ENCODE results near the gene TLCD3A. TPM values are rescaled to one million over a fixed set of nuclear protein-coding genes. Genes with fewer than 3 reads are reported as not detected.
"Not testable (repeated sequence)": the region's sequence is repeated elsewhere in the genome, so short reads cannot be mapped to it uniquely, and the experiment has no call there.

TLCD3A gene
- total and polyA plus RNA-seq, 9 of the 15 experiments (the other 6 are each of a cell fraction or from before 2014, with no cell fraction given) = 1.3 to 13.5 (median 7.3) TPM

GRCh38 chr17:746783-747629 lies 14.6 kb downstream of the TLCD3A start (continued):
- no peak for TF ChIP-seq NBN (IDR thresholded peaks at IDR 0.05; ENCODE audit: low read depth)

GRCh38 chr17:748604-749003 lies 16.2 kb downstream of the TLCD3A start:
- H3K36me3 ChIP-seq (ENCODE audit: control insufficient read depth, insufficient read depth, low read length) = peaks cover 61% of the 10 kb centered on the region
- WGBS (ENCODE audit: insufficient coverage, low coverage, missing lambda C conversion rate) = 100% methylated on average over 1 of the region's 4 CpGs
- peaks cover 10 to 16% of the 10 kb centered on the region in 2 experiments; a peak in 3 of 5 replicates for H3K4me1 ChIP-seq (replicated peaks in 1 of 2; ENCODE audit: control insufficient read depth in 2 of 2, insufficient read depth in 2 of 2, low read length in 2 of 2)
- intact Hi-C loops (cut with micrococcal nuclease); H3K4me2 ChIP-seq (ENCODE audit: insufficient read depth, low read length); DNase-seq (ENCODE audit: extremely low read depth in 1 of 4, low spot score in 3 of 4); H3K27ac ChIP-seq (ENCODE audit: extremely low read depth, low read depth, low read length); in situ Hi-C loops (cut with MboI); ATAC-seq; H3K27me3 ChIP-seq (ENCODE audit: control insufficient read depth in 2 of 2, insufficient read depth in 2 of 2, low read length in 2 of 2); H3K4me3 ChIP-seq; H3K9me1 ChIP-seq (ENCODE audit: control insufficient read depth, insufficient read depth, low read length); CTCF ChIA-PET (ENCODE audit: low intra/inter-chr PET ratio); H3K9ac ChIP-seq (ENCODE audit: insufficient read depth in 1 of 2, low read depth in 2 of 2, low read length in 2 of 2); FAIRE-seq; H2AFZ ChIP-seq (ENCODE audit: low read depth, low read length); BruUV-seq (replicated peaks); H3K9me3 ChIP-seq (replicated peaks; ENCODE audit: control insufficient read depth, insufficient read depth, low read depth, low read length): not testable (repeated sequence)
- POLR2A ChIA-PET = interaction anchor here (0.7 kb wide), 1 partner anchor 10 kb away, joined by 3 read pairs; no protein-coding TSS in a partner anchor
- H4K20me1 ChIP-seq (replicated peaks; ENCODE audit: control insufficient read depth, insufficient read depth, low read length) = peaks cover 23% of the 10 kb centered on the region
- peaks cover 64% of the 10 kb centered on the region for H3K79me2 ChIP-seq (ENCODE audit: control insufficient read depth, insufficient read depth, low read length)

- Histone ChIP-seq H3K4me2 (ENCODE audit: insufficient read depth, low read length) (peak overlapping the region; percentile 91; the same call in 1 of the 2 replicates), H3K9ac (ENCODE audit: insufficient read depth in 1 of 2, low read depth in 2 of 2, low read length in 2 of 2) (peak overlapping the region in 1 of 2 experiments; percentile 65; a peak in 1 of 4 replicates), H3K36me3 (ENCODE audit: control insufficient read depth, insufficient read depth, low read length) (peaks cover 54% of the 10 kb centered on the region), H4K20me1 (replicated peaks; ENCODE audit: control insufficient read depth, insufficient read depth, low read length) (peaks cover 18% of the 10 kb centered on the region), H3K79me2 (ENCODE audit: control insufficient read depth, insufficient read depth, low read length) (peaks cover 64% of the 10 kb centered on the region), H3K4me1 (replicated peaks in 1 of 2; ENCODE audit: control insufficient read depth in 2 of 2, insufficient read depth in 2 of 2, low read length in 2 of 2) (peaks cover 10 to 16% of the 10 kb centered on the region in 2 experiments; a peak in 3 of 5 replicates)
- FAIRE-seq; H2AFZ ChIP-seq (ENCODE audit: low read depth, low read length); in situ Hi-C loops (cut with MboI); H3K9me3 ChIP-seq (replicated peaks; ENCODE audit: control insufficient read depth, insufficient read depth, low read depth, low read length); BruUV-seq (replicated peaks); H3K4me3 ChIP-seq; H3K9me1 ChIP-seq (ENCODE audit: control insufficient read depth, insufficient read depth, low read length); POLR2A ChIA-PET; DNase-seq (ENCODE audit: extremely low read depth in 1 of 4, low spot score in 3 of 4); ATAC-seq; CTCF ChIA-PET (ENCODE audit: low intra/inter-chr PET ratio); H3K27ac ChIP-seq (ENCODE audit: extremely low read depth, low read depth, low read length); H3K27me3 ChIP-seq (ENCODE audit: control insufficient read depth in 2 of 2, insufficient read depth in 2 of 2, low read length in 2 of 2); intact Hi-C loops (cut with micrococcal nuclease): not testable (repeated sequence)
- WGBS (ENCODE audit: insufficient coverage, low coverage, missing lambda C conversion rate) = 100% methylated on average over 1 of the region's 7 CpGs
- peak; percentile 82; the same call in 1 of the 2 replicates for TF ChIP-seq ZC3H11A (IDR thresholded peaks at IDR 0.05; ENCODE audit: low read depth, low read length)
Observed at GRCh38 chr17:749359-749758, 17.0 kb downstream of the TLCD3A start.

All from K562 (cell line).